GM12878 (cell line): Measurements from ENCODE around the gene CALHM2. TPM values are rescaled to one million over a fixed set of nuclear protein-coding genes. Genes with fewer than 3 reads are reported as not detected.

Source experiments
- CHD1 ChIP-seq: IDR thresholded peaks from 2 replicates; pipeline ENCODE4 v1.6.1; 2012; ENCODE audit warnings: low read depth, low read length, improper control_type of control experiment
- E2F4 ChIP-seq: IDR thresholded peaks from 2 replicates; pipeline ENCODE4 v1.6.1; 2012; ENCODE audit warnings: low read depth, low read length, improper control_type of control experiment
- IRF3 ChIP-seq: fragments of 450-650 bp; IDR thresholded peaks from 2 replicates; pipeline ENCODE4 v1.6.1; 2014; ENCODE audit warnings: mild to moderate bottlenecking
- MTA3 ChIP-seq: IDR thresholded peaks from 2 replicates; pipeline ENCODE4 v1.6.1; 2012; ENCODE audit warnings: low read length, inconsistent platforms, borderline replicate concordance
- NFIC ChIP-seq: IDR thresholded peaks from 2 replicates; pipeline ENCODE4 v1.6.1; 2012; ENCODE audit warnings: low read depth, mild to moderate bottlenecking, inconsistent platforms, low read length, moderate library complexity
- NKRF ChIP-seq: fragments of 450-650 bp; conservative IDR thresholded peaks from 2 replicates; pipeline ENCODE4 v1.6.1; 2017; ENCODE audit warnings: mild to moderate bottlenecking, moderate library complexity
- NR2C1 ChIP-seq: fragments of 450-650 bp; IDR thresholded peaks from 2 replicates; pipeline ENCODE4 v1.6.1; 2017; ENCODE audit warnings: antibody characterized with exemption, mild to moderate bottlenecking, moderate library complexity
- RBBP5 ChIP-seq: fragments of 200-600 bp; sonication (generic); conservative IDR thresholded peaks from 2 replicates; pipeline ENCODE4 v1.6.1; 2016
- RELB ChIP-seq: fragments of 450-650 bp; IDR thresholded peaks from 2 replicates; pipeline ENCODE4 v1.6.1; 2017; ENCODE audit warnings: low read depth, mild to moderate bottlenecking, moderate library complexity
- RUNX3 ChIP-seq: IDR thresholded peaks from 2 replicates; pipeline ENCODE4 v1.6.1; 2012; ENCODE audit warnings: low read length, inconsistent platforms
- SP1 ChIP-seq: IDR thresholded peaks from one replicate; pipeline ENCODE4 v1.6.1; 2011; ENCODE audit warnings: low read depth, low read length
- SREBF2 ChIP-seq: IDR thresholded peaks from 2 replicates; pipeline ENCODE4 v1.6.1; 2012; ENCODE audit warnings: mild to moderate bottlenecking, low read length
- SRF ChIP-seq, 2 experiments: IDR thresholded peaks; 2 replicates each; pipeline ENCODE4 v1.6.1; 2011; ENCODE audit warnings: low read depth in 2 of 2, low read length in 2 of 2, mild to moderate bottlenecking in 1 of 2, moderate library complexity in 1 of 2
- ZBTB40 ChIP-seq: fragments of 450-650 bp; IDR thresholded peaks from 2 replicates; pipeline ENCODE4 v1.6.1; 2016; ENCODE audit warnings: mild to moderate bottlenecking, moderate library complexity, borderline replicate concordance
- ZNF207 ChIP-seq: fragments of 450-650 bp; IDR thresholded peaks from 2 replicates; pipeline ENCODE4 v1.6.1; 2014; ENCODE audit warnings: antibody characterized with exemption, mild to moderate bottlenecking, borderline replicate concordance
- ZNF622 ChIP-seq: fragments of 450-650 bp; IDR thresholded peaks from 2 replicates; pipeline ENCODE4 v1.6.1; 2017; ENCODE audit warnings: mild to moderate bottlenecking, inconsistent platforms
- polyA plus RNA-seq, 11 experiments: library from polyadenylated mRNA; depleted of rRNA in 4 of 11; unstranded in 6 of 11; stranded (reverse) in 5 of 11; fragments of >200 nt; fragmentation: Nextera tagmentation in 4 of 11; fragmentation: Illumina TruSeq in 1 of 11; extraction: Ambion mirVana in 4 of 11; extraction: Trizol in 1 of 11; gene quantifications; 1 replicate in 1 of 11; 2 replicates in 10 of 11; pipeline versions ENCODE4 v1.2.1 to v1.2.3, GENCODE V29; 2011 to 2016; ENCODE audit warnings: inconsistent platforms in 2 of 11, missing spikeins in 2 of 11, low read depth in 1 of 11
- total RNA-seq, 4 experiments: library from RNA; depleted of rRNA in 3 of 4; stranded (reverse); fragments of >200 nt in 3 of 4; fragmentation: Illumina TruSeq in 1 of 4; extraction: Trizol in 1 of 4; gene quantifications; 2 replicates each; pipeline versions ENCODE4 v1.2.1 to v1.2.3, GENCODE V29; 2013 to 2021

CALHM2 gene
- total and polyA plus RNA-seq, 10 of the 15 experiments (the other 5 are each of a cell fraction or from before 2014, with no cell fraction given) = 0.60 to 23.7 (median 9.3) TPM

- TF ChIP-seq ZBTB40 = peak; percentile 21; the same call in 1 of the 2 replicates
- TF ChIP-seq SREBF2 = no peak
- no peak for TF ChIP-seq ZNF622
- no peak for TF ChIP-seq NKRF
- peak; percentile 89 for TF ChIP-seq NFIC
- peak; percentile 79 for TF ChIP-seq NR2C1
- no peak for TF ChIP-seq ZNF207
- peak; percentile 71 for TF ChIP-seq RELB
- no peak; the same call in 1 of the 2 replicates for TF ChIP-seq MTA3
- no peak for TF ChIP-seq E2F4
- no peak for TF ChIP-seq CHD1
- 0 out of 2 replicates have a peak, but pooled peaks have one; percentile 77 for TF ChIP-seq RBBP5
- no peak for TF ChIP-seq SRF (IDR thresholded peaks at IDR 0.05; ENCODE audit: low read depth in 2 of 2, low read length in 2 of 2)
- TF ChIP-seq IRF3 = no peak
- TF ChIP-seq RUNX3 = peak; percentile 95
- peak; percentile 61 for TF ChIP-seq SP1
These were observed 18.8 kb upstream of the CALHM2 start (continued) for GRCh38 chr10:103470761-103471653.
